ENCODE measurements around the gene ZBTB6.

DNA sequence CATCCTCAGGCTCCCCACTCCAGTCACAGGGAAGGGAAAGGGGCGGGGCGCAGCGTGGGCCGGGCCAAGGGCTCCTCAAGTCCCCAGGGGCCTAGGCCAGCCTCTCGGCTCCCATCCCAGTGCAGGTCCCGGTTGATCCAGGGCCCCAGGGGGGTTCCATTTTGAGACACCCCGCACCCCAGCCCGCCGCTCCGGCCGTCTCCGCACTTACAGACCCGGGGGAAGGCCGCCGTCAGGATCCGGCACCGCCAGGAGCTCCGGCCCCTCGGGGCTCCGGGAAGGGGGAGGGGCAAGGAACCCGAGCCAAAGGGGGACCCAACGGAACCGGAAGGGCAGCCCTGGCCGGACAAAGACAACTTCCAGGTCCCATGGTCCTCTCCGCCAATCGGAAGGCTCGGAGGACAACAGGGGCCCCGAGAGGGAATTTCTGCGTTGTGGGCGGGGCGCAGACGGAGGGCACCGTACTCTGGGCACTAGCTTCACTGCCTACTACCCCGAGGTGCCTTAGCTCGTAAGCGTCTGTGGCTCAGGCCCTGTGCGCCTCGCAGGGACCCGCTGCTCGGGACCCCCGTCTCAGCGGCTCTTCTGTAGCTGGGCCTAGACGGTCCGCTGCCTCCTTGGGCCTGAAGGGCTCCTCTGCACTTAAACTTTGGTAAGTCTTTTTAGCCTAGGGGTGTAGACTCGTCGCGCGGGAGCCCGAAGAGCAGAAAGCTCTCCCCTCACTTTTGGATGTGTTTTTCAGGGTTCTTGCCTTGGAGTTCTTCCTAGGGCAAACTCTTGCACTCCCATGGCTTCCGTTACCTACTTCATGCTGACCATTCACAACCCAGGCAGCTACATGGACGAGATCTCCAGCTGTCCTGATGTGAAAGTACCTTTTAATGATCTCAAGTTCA is 18.4 kb upstream of the ZBTB6 start, which contains the start of gene ZBTB26:
- TF ChIP-seq, protein P1, sequence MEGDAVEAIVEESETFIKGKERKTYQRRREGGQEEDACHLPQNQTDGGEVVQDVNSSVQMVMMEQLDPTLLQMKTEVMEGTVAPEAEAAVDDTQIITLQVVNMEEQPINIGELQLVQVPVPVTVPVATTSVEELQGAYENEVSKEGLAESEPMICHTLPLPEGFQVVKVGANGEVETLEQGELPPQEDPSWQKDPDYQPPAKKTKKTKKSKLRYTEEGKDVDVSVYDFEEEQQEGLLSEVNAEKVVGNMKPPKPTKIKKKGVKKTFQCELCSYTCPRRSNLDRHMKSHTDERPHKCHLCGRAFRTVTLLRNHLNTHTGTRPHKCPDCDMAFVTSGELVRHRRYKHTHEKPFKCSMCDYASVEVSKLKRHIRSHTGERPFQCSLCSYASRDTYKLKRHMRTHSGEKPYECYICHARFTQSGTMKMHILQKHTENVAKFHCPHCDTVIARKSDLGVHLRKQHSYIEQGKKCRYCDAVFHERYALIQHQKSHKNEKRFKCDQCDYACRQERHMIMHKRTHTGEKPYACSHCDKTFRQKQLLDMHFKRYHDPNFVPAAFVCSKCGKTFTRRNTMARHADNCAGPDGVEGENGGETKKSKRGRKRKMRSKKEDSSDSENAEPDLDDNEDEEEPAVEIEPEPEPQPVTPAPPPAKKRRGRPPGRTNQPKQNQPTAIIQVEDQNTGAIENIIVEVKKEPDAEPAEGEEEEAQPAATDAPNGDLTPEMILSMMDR (IDR thresholded peaks at IDR 0.05): no peak
- TF ChIP-seq POLR2AphosphoS5 (IDR thresholded peaks at IDR 0.05; ENCODE audit: insufficient read depth in 1 of 2, low read depth in 1 of 2) (peak; percentile 87 to 95), POLR2A (IDR thresholded peaks at IDR 0.05) (no peak)
